Endothelial cell of umbilical vein (primary cell): ENCODE measurements around the gene VASN. TPM values are rescaled to one million over a fixed set of nuclear protein-coding genes. Genes with fewer than 3 reads are reported as not detected.

Experiments used
- BruUV-seq: library from RNA; stranded (reverse); fragments of 400-500 nt; replicated peaks from 2 replicates; lab custom pipeline; 2021; lab: Mats Ljungman, UMichigan
- CTCF ChIA-PET: fragments of 300-600, 350-600 bp; sonication (Branson Sonifier 250); formaldehyde crosslinking; loops from one replicate; lab custom pipeline; 2021; ENCODE audit warnings: antibody characterized with exemption, inconsistent platforms; lab: Charles Lee
- POLR2A ChIA-PET: fragments of 300-600, 350-600 bp; sonication (Branson Sonifier 250); formaldehyde crosslinking; loops from one replicate; lab custom pipeline; 2021; ENCODE audit warnings: antibody characterized with exemption, inconsistent platforms; lab: Charles Lee
- DNase-seq: peaks from one replicate; pipeline ENCODE4 v3.0.0-alpha.2; 2011; ENCODE audit warnings: low read depth, low spot score
- FAIRE-seq: peaks from 2 replicates; lab custom pipeline; 2011; peaks lifted over from hg19 to GRCh38; lab: Jason Lieb, UNC
- H2AFZ ChIP-seq: 2 replicates; pipeline ENCODE4 v1.6.0; 2012; ENCODE audit warnings: low read depth, low read length, control low read depth, inconsistent platforms
- H3K27ac ChIP-seq: 2 replicates; pipeline ENCODE4 v1.5.1; 2011; ENCODE audit warnings: low read depth, mild to moderate bottlenecking, control low read depth, low read length, moderate library complexity; ENCODE audit not compliant: insufficient read depth
- H3K27me3 ChIP-seq, 2 experiments: 2 replicates each; pipeline versions ENCODE4 v1.6.0 to v1.6.1; 2011; ENCODE audit warnings: low read length in 2 of 2, mixed read lengths in 1 of 2; ENCODE audit not compliant: control insufficient read depth in 2 of 2, insufficient read depth in 2 of 2
- H3K36me3 ChIP-seq, 2 experiments: 2 replicates in 1 of 2; 3 replicates in 1 of 2; pipeline ENCODE4 v1.5.1; 2011; ENCODE audit warnings: low read length in 2 of 2, mild to moderate bottlenecking in 1 of 2, moderate library complexity in 1 of 2; ENCODE audit not compliant: control insufficient read depth in 2 of 2, insufficient read depth in 2 of 2; ENCODE audit errors: extremely low read depth in 1 of 2
- H3K4me1 ChIP-seq: 3 replicates; pipeline ENCODE4 v1.5.1; 2011; ENCODE audit warnings: mild to moderate bottlenecking, low read length; ENCODE audit not compliant: control insufficient read depth, insufficient read depth; ENCODE audit errors: extremely low read depth
- H3K4me2 ChIP-seq: 2 replicates; pipeline ENCODE4 v1.6.1; 2011; ENCODE audit warnings: low read length, control low read depth, mixed read lengths; ENCODE audit not compliant: insufficient read depth
- H3K4me3 ChIP-seq, 3 experiments: fragments of 200-600 bp in 1 of 3; sonication (generic), shearing (Covaris generic) in 1 of 3; replicated peaks in 1 of 3; 2 replicates each; pipeline ENCODE4 v1.5.1; 2011 to 2016; ENCODE audit warnings: control low read depth in 3 of 3, low read length in 3 of 3, mild to moderate bottlenecking in 2 of 3, inconsistent platforms in 1 of 3, low read depth in 1 of 3, moderate library complexity in 1 of 3; ENCODE audit not compliant: insufficient read depth in 1 of 3
- H3K79me2 ChIP-seq: 2 replicates; pipeline ENCODE4 v1.6.0; 2012; ENCODE audit warnings: low read length, inconsistent platforms; ENCODE audit not compliant: control insufficient read depth, insufficient read depth
- H3K9ac ChIP-seq: replicated peaks from 2 replicates; pipeline ENCODE3; 2011; ENCODE audit warnings: low read length, control low read depth; ENCODE audit not compliant: insufficient read depth; ENCODE audit errors: extremely low read depth
- H3K9me1 ChIP-seq: replicated peaks from 3 replicates; pipeline ENCODE4 v1.6.0; 2011; ENCODE audit warnings: mild to moderate bottlenecking, low read length; ENCODE audit not compliant: control insufficient read depth, insufficient read depth; ENCODE audit errors: extremely low read depth
- H3K9me3 ChIP-seq: replicated peaks from 2 replicates; pipeline ENCODE4 v1.5.1; 2012; ENCODE audit warnings: low read length, inconsistent platforms; ENCODE audit not compliant: control insufficient read depth, insufficient read depth
- H4K20me1 ChIP-seq: replicated peaks from 2 replicates; pipeline ENCODE3; 2011; ENCODE audit warnings: mild to moderate bottlenecking, low read length; ENCODE audit not compliant: control insufficient read depth, insufficient read depth; ENCODE audit errors: extremely low read depth
- CTCF ChIP-seq, 2 donors: IDR thresholded peaks; 1 replicate in 1 of 2; 2 replicates in 1 of 2; pipeline ENCODE4 v1.5.1; 2011; ENCODE audit warnings: low read length in 2 of 2, mild to moderate bottlenecking in 2 of 2, moderate library complexity in 2 of 2, control low read depth in 1 of 2, inconsistent platforms in 1 of 2, low read depth in 1 of 2; ENCODE audit not compliant: insufficient read depth in 1 of 2; ENCODE audit errors: extremely low read depth in 1 of 2
- EZH2 ChIP-seq: IDR thresholded peaks from 2 replicates; pipeline ENCODE4 v1.6.1; 2012; ENCODE audit warnings: borderline replicate concordance, low read depth, mild to moderate bottlenecking, moderate library complexity, low read length, inconsistent platforms; ENCODE audit not compliant: severe bottlenecking
- FOS ChIP-seq: IDR thresholded peaks from 2 replicates; pipeline ENCODE4 v1.6.1; 2011; ENCODE audit warnings: mild to moderate bottlenecking, low read length, moderate library complexity, borderline replicate concordance; ENCODE audit not compliant: insufficient read depth
- GATA2 ChIP-seq: IDR thresholded peaks from 2 replicates; pipeline ENCODE4 v1.7.0; 2011; ENCODE audit warnings: low read depth, mild to moderate bottlenecking, moderate library complexity, mixed read lengths, low read length; ENCODE audit not compliant: insufficient read length, insufficient read depth
- JUN ChIP-seq: IDR thresholded peaks from 2 replicates; pipeline ENCODE4 v1.6.1; 2011; ENCODE audit warnings: borderline replicate concordance, low read depth; ENCODE audit not compliant: insufficient read length, insufficient read depth
- MAX ChIP-seq: IDR thresholded peaks from 2 replicates; pipeline ENCODE4 v1.6.1; 2011; ENCODE audit not compliant: insufficient read depth, insufficient read length
- MYC ChIP-seq: IDR thresholded peaks from one replicate; pipeline ENCODE4 v1.6.1; 2011; ENCODE audit warnings: mild to moderate bottlenecking, low read depth, low read length
- POLR2A ChIP-seq: IDR thresholded peaks from 2 replicates; pipeline ENCODE4 v1.6.1; 2012; ENCODE audit warnings: low read depth, mild to moderate bottlenecking, control low read depth, low read length
- POLR2AphosphoS5 ChIP-seq: IDR thresholded peaks from 2 replicates; pipeline ENCODE4 v1.6.1; 2012; ENCODE audit warnings: low read depth, mild to moderate bottlenecking, control low read depth, low read length, moderate library complexity; ENCODE audit not compliant: insufficient read depth
- dilution Hi-C: fragments of 300-500 bp; cut with MboI; formaldehyde crosslinking; loops from one replicate; pipeline ENCODE4 v1.15.0; 2019; ENCODE audit warnings: low sequenced_read_pairs; ENCODE audit not compliant: extremely low pct_ligation_motif_present
- intact Hi-C: fragments of 100-400 bp; cut with micrococcal nuclease; formaldehyde crosslinking; loops from one replicate; pipeline ENCODE4 v1.10.0; 2022
- polyA plus RNA-seq, 4 experiments: library from polyadenylated mRNA; depleted of rRNA in 3 of 4; stranded (reverse) in 3 of 4; unstranded in 1 of 4; fragments of >200 nt; gene quantifications; 2 replicates each; pipeline versions ENCODE4 v1.2.1 to v1.2.3, GENCODE V29; 2011 to 2012; ENCODE audit warnings: missing spikeins in 1 of 4
- total RNA-seq: library from RNA; stranded (reverse); gene quantifications from 2 replicates; pipeline ENCODE4 v1.2.3, GENCODE V29; 2021

VASN gene
- total and polyA plus RNA-seq, 2 donors (not counting 3 experiments of a cell fraction or from before 2014, with no cell fraction given): 0.41 to 0.42 TPM

- ChIA-PET CTCF (interaction anchor here (1.0 to 5.6 kb wide), 3 partner anchors 8 to 43 kb away, joined by 4 to 102 read pairs (median 18); partner anchors contain the start of gene PAM16), POLR2A (no interaction called here)
- H3K4me3 ChIP-seq: no peak overlapping the region
- no peaks in the 10 kb centered on the region for H3K27me3 ChIP-seq
- peaks cover 0 to 29% of the 10 kb centered on the region in 2 experiments for H3K36me3 ChIP-seq
- no peak overlapping the region for H3K27ac ChIP-seq
- intact Hi-C loops: no loop called here
- no peaks in the 10 kb centered on the region for H3K79me2 ChIP-seq
- dilution Hi-C loops: no loop called here
- no peak overlapping the region for H3K9ac ChIP-seq
- H3K9me3 ChIP-seq: no peaks in the 10 kb centered on the region
- H3K4me2 ChIP-seq: no peak overlapping the region
- H2AFZ ChIP-seq: no peak overlapping the region
- H3K9me1 ChIP-seq: no peaks in the 10 kb centered on the region
- no peaks in the 10 kb centered on the region for H3K4me1 ChIP-seq
- FAIRE-seq (no peak), DNase-seq (no peak)
- no peak for TF ChIP-seq JUN
- TF ChIP-seq MYC: no peak
- BruUV-seq: no TSS peak
- H4K20me1 ChIP-seq: no peaks in the 10 kb centered on the region
Measured at GRCh38 chr16:4360538-4361021, 11.1 kb upstream of the VASN start.

- no TSS peak for BruUV-seq
- Histone ChIP-seq H4K20me1 (no peaks in the 10 kb centered on the region), H2AFZ (no peak overlapping the region), H3K4me3 (no peak overlapping the region), H3K4me1 (no peaks in the 10 kb centered on the region), H3K9me1 (no peaks in the 10 kb centered on the region), H3K36me3 (peaks cover 0 to 29% of the 10 kb centered on the region in 2 experiments), H3K27ac (no peak overlapping the region), H3K79me2 (no peaks in the 10 kb centered on the region), H3K4me2 (no peak overlapping the region), H3K9me3 (no peaks in the 10 kb centered on the region), H3K9ac (no peak overlapping the region), H3K27me3 (no peaks in the 10 kb centered on the region)
- CTCF ChIA-PET: interaction anchor here (1.8 to 5.6 kb wide), 2 partner anchors 32 to 42 kb away, joined by 3 to 102 read pairs; no protein-coding TSS in a partner anchor
- dilution Hi-C loops (no loop called here), intact Hi-C loops (no loop called here)
- POLR2A ChIA-PET: no interaction called here
- DNase-seq (no peak), FAIRE-seq (no peak)
- TF ChIP-seq CTCF (IDR thresholded peaks at IDR 0.05; ENCODE audit: extremely low read depth in 1 of 2, insufficient read depth in 1 of 2, low read depth in 1 of 2, low read length in 2 of 2) (no peak), GATA2 (no peak), JUN (no peak), MAX (no peak), MYC (no peak), EZH2 (no peak), FOS (no peak), POLR2A (no peak), POLR2AphosphoS5 (no peak)
Measured at GRCh38 chr16:4361033-4361943, 10.4 kb upstream of the VASN start.
